ENCODE results near the gene GJB2. TPM values are rescaled to one million over a fixed set of nuclear protein-coding genes. Genes with fewer than 3 reads are reported as not detected.

The GJB2 gene
- total RNA-seq, 2 donors from 2014 or later, result 0.78 to 2.3 TPM

DNA sequence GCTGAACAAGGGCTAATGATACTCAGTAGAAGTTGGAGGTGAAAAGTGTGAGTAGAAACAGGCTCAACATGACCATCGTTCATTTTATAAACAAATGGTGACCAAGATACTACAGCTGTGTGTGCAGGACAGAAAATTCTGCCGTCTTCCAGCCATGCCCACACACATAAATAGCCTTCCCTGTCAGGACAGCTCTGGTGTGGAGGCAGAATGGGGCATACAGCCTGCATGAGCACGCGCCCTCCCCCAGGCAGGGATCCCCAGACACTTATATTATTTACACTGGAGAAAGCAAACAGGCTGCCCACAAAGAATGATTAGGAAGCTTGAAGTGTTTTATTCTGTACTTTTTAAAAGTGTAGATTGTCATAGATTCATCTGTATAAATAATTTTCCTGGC is 52.3 kb downstream of the GJB2 start:
- H3K36me3 ChIP-seq (replicated peaks in 1 of 2; ENCODE audit: insufficient read depth in 1 of 2, low read depth in 2 of 2), result no peaks in the 10 kb centered on the region
- 67 to 75% methylated on average over 4 of the region's 4 CpGs for WGBS, 2 donors
- intact Hi-C loops (cut with DNase I), result no loop called here
- H3K9me3 ChIP-seq, result no peaks in the 10 kb centered on the region
- H3K4me3 ChIP-seq, result no peak overlapping the region
- H3K4me1 ChIP-seq, result peaks cover 15% of the 10 kb centered on the region
- peaks cover 0 to 18% of the 10 kb centered on the region in 2 donors for H3K27me3 ChIP-seq
- H3K27ac ChIP-seq, result no peak overlapping the region
- ATAC-seq (no peak), DNase-seq (no peak)
- no peak for TF ChIP-seq POLR2A (IDR thresholded peaks at IDR 0.05)
- TF ChIP-seq, protein P1, sequence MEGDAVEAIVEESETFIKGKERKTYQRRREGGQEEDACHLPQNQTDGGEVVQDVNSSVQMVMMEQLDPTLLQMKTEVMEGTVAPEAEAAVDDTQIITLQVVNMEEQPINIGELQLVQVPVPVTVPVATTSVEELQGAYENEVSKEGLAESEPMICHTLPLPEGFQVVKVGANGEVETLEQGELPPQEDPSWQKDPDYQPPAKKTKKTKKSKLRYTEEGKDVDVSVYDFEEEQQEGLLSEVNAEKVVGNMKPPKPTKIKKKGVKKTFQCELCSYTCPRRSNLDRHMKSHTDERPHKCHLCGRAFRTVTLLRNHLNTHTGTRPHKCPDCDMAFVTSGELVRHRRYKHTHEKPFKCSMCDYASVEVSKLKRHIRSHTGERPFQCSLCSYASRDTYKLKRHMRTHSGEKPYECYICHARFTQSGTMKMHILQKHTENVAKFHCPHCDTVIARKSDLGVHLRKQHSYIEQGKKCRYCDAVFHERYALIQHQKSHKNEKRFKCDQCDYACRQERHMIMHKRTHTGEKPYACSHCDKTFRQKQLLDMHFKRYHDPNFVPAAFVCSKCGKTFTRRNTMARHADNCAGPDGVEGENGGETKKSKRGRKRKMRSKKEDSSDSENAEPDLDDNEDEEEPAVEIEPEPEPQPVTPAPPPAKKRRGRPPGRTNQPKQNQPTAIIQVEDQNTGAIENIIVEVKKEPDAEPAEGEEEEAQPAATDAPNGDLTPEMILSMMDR (IDR thresholded peaks at IDR 0.05), result no peak

DNA sequence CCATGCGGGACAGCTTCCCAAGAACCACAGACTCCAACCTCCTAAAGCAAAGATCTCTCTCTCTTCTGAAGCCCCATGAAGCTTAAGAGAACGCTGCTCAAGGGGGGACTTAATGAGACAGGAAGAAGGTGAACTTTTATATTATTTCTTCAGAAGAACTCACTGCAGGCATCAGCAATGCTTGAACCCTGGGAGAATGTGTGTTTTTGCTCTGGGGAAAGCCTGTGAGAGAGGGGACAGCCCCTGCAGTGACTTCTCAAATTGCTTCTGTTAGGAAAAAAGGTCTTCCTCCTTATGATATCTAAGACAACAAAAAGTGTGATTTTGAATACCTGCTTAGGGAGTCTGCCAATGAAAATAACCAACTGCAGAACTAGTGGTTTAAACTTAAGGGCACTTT is 54.9 kb downstream of the GJB2 start:
- Histone ChIP-seq H3K4me1 (peaks cover 15% of the 10 kb centered on the region), H3K4me3 (no peak overlapping the region), H3K36me3 (replicated peaks in 1 of 2; ENCODE audit: insufficient read depth in 1 of 2, low read depth in 2 of 2) (no peaks in the 10 kb centered on the region), H3K27ac (no peak overlapping the region), H3K27me3 (peaks cover 0 to 15% of the 10 kb centered on the region in 2 donors), H3K9me3 (no peaks in the 10 kb centered on the region)
- intact Hi-C loops (cut with DNase I), result no loop called here
- 57 to 77% methylated on average over 2 of the region's 2 CpGs for WGBS, 2 donors
- DNase-seq, result no peak
- TF ChIP-seq POLR2A (IDR thresholded peaks at IDR 0.05), result no peak
- TF ChIP-seq, protein P1 (IDR thresholded peaks at IDR 0.05), result no peak
- no peak for ATAC-seq

Other genes with a start within 250 kb of the GJB2 start
- gene ZMYM2, start 234.2 kb downstream of the GJB2 start, total RNA-seq, result 10 to 100 TPM; 34.6 to 52.1 TPM
- gene GJA3, start 31.9 kb downstream of the GJB2 start, total RNA-seq, result not detected
- gene GJB6, start 39.4 kb upstream of the GJB2 start, total RNA-seq, result not detected